Esophagus muscularis mucosa (tissue), 4 donors: ENCODE measurements around the gene ADCY6. TPM values are rescaled to one million over a fixed set of nuclear protein-coding genes. Genes with fewer than 3 reads are reported as not detected.

Experiments used
- DNase-seq: peaks from one replicate; pipeline ENCODE4 v3.0.0-alpha.2; 2017; ENCODE audit errors: extremely low spot score
- H3K27ac ChIP-seq, 4 donors: fragments of 200-600 bp; sonication (generic); replicated peaks in 1 of 4; 1 replicate in 3 of 4; 2 replicates in 1 of 4; pipeline ENCODE4 v1.5.1; 2016 to 2019; ENCODE audit warnings: mild to moderate bottlenecking in 1 of 4
- H3K27me3 ChIP-seq, 4 donors: fragments of 200-600 bp; sonication (generic); one replicate each; pipeline versions ENCODE4 v1.5.1 to v1.6.0; 2016 to 2019
- H3K36me3 ChIP-seq, 4 donors: fragments of 200-600 bp; sonication (generic); one replicate each; pipeline ENCODE4 v1.5.1; 2016 to 2019
- H3K4me1 ChIP-seq, 4 donors: fragments of 200-600 bp; sonication (generic); one replicate each; pipeline ENCODE4 v1.5.1; 2016 to 2019
- H3K4me3 ChIP-seq, 4 donors: fragments of 200-600 bp; sonication (generic); 1 replicate in 2 of 4; 2 replicates in 2 of 4; pipeline ENCODE4 v1.5.1; 2016 to 2019; ENCODE audit warnings: mild to moderate bottlenecking in 4 of 4, moderate library complexity in 1 of 4
- H3K9me3 ChIP-seq, 4 donors: fragments of 200-600 bp; sonication (generic); 1 replicate in 3 of 4; 2 replicates in 1 of 4; pipeline ENCODE4 v1.5.1; 2016 to 2019
- EP300 ChIP-seq: sonication (generic); formaldehyde crosslinking; IDR thresholded peaks from one replicate; pipeline ENCODE4 v1.6.1; 2017; ENCODE audit warnings: antibody characterized with exemption
- POLR2A ChIP-seq: fragments of 450-650 bp; IDR thresholded peaks from one replicate; pipeline ENCODE4 v1.6.1; 2017; ENCODE audit warnings: antibody characterized with exemption, moderate library complexity, mild to moderate bottlenecking, low read depth
- POLR2AphosphoS5 ChIP-seq, 2 donors: sonication (generic); formaldehyde crosslinking; IDR thresholded peaks; one replicate each; pipeline ENCODE4 v1.6.1; 2017; ENCODE audit warnings: antibody characterized with exemption in 2 of 2
- WGBS: methylation state at CpG from one replicate; pipeline ENCODE4 v1.1.5; 2018; 5-methylcytosine and 5-hydroxymethylcytosine counted together
- intact Hi-C: fragments of 100-400 bp; cut with DNase I; formaldehyde crosslinking; loops from one replicate; pipeline ENCODE4 v1.15.1; 2023
- total RNA-seq, 4 donors: library from RNA; depleted of rRNA; stranded (reverse); fragments of >200 nt; gene quantifications; one replicate each; pipeline versions ENCODE4 v1.1.0 to v1.2.1, GENCODE V29; 2016
- TF ChIP-seq, protein P1 (sequence below), 3 experiments: fragments of 200-600 bp in 2 of 3; fragments of 450-650 bp in 1 of 3; sonication (generic) in 2 of 3; IDR thresholded peaks; one replicate each; pipeline ENCODE4 v1.5.1; 2017 to 2019; ENCODE audit warnings: antibody characterized with exemption in 3 of 3, mild to moderate bottlenecking in 2 of 3, moderate library complexity in 1 of 3

Gene ADCY6
- total RNA-seq, 4 donors from 2014 or later, result 17.9 to 35.5 (median 24.0) TPM

DNA sequence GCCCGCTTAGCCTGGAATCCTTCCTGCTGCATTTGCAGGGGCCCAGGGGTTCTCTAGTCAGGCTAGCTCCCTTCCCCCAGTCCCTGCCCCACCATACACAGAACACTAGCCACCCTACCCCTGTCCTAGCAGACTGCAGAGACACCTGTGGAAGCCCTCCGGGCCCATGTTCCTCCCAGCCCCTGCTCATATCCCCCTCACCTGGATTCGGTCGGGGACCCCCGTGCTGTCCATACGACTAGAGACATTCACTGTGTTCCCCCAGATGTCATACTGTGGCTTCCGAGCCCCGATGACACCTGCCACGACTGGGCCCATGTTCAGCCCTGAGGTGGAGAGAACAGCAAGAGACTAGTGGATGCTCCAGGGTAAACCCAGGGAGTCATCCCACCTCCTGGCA, 20.2 kb downstream of the ADCY6 start:
- no peaks in the 10 kb centered on the region for H3K27me3 ChIP-seq
- DNase-seq, result no peak
- H3K4me3 ChIP-seq, result no peak overlapping the region
- intact Hi-C loops, result no loop called here
- no peaks in the 10 kb centered on the region for H3K9me3 ChIP-seq
- 82% methylated on average over 4 of the region's 9 CpGs for WGBS
- H3K4me1 ChIP-seq, result peaks cover 0 to 22% (median 12%) of the 10 kb centered on the region in 4 donors
- H3K27ac ChIP-seq, result no peak overlapping the region
- TF ChIP-seq EP300 (no peak), POLR2AphosphoS5 (IDR thresholded peaks at IDR 0.05) (no peak), POLR2A (no peak)
- TF ChIP-seq, protein P1, sequence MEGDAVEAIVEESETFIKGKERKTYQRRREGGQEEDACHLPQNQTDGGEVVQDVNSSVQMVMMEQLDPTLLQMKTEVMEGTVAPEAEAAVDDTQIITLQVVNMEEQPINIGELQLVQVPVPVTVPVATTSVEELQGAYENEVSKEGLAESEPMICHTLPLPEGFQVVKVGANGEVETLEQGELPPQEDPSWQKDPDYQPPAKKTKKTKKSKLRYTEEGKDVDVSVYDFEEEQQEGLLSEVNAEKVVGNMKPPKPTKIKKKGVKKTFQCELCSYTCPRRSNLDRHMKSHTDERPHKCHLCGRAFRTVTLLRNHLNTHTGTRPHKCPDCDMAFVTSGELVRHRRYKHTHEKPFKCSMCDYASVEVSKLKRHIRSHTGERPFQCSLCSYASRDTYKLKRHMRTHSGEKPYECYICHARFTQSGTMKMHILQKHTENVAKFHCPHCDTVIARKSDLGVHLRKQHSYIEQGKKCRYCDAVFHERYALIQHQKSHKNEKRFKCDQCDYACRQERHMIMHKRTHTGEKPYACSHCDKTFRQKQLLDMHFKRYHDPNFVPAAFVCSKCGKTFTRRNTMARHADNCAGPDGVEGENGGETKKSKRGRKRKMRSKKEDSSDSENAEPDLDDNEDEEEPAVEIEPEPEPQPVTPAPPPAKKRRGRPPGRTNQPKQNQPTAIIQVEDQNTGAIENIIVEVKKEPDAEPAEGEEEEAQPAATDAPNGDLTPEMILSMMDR (IDR thresholded peaks at IDR 0.05), result no peak
- peaks cover 23 to 86% (median 79%) of the 10 kb centered on the region in 4 donors for H3K36me3 ChIP-seq

DNA sequence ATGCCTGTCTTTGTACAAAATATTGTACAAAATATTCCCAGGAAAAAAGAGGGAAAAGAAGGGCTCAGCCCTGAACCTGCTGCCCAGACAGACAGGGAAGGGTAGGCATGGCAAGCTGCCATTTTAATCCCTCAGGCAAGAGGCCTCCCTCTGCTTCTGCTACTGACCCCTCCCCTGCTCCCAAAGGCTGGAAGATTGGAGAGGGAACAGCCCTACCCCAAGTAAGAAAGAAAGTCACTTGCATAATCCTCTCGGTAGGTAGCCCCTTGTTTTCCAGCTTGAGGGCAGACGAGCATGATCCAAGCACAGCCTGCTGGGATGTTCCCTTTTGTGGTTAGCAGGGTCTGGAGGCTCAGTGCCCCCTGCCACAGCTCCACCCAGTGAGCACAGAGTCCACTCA, 20.7 kb downstream of the ADCY6 start:
- TF ChIP-seq EP300 (no peak), POLR2A (no peak), POLR2AphosphoS5 (IDR thresholded peaks at IDR 0.05) (no peak)
- TF ChIP-seq, protein P1 (IDR thresholded peaks at IDR 0.05), result no peak
- no peak overlapping the region for H3K27ac ChIP-seq
- intact Hi-C loops, result no loop called here
- H3K4me3 ChIP-seq, result no peak overlapping the region
- H3K9me3 ChIP-seq, result no peaks in the 10 kb centered on the region
- no CpG with 5 or more reads among the region's 2 CpGs for WGBS
- H3K36me3 ChIP-seq, result peaks cover 20 to 80% (median 73%) of the 10 kb centered on the region in 4 donors
- H3K27me3 ChIP-seq, result no peaks in the 10 kb centered on the region
- no peak for DNase-seq
- H3K4me1 ChIP-seq, result peaks cover 0 to 22% (median 12%) of the 10 kb centered on the region in 4 donors

- H3K36me3 ChIP-seq, result peaks cover 19 to 74% (median 66%) of the 10 kb centered on the region in 4 donors
These were observed 21.4 kb downstream of the ADCY6 start for GRCh38 chr12:48767521-48767920.

GRCh38 chr12:48767047-48767446, 21.8 kb downstream of the ADCY6 start:
- 63% methylated on average over 1 of the region's 4 CpGs for WGBS
- intact Hi-C loops, result no loop called here
- H3K36me3 ChIP-seq, result peaks cover 14 to 69% (median 62%) of the 10 kb centered on the region in 4 donors
- peaks cover 0 to 22% (median 12%) of the 10 kb centered on the region in 4 donors for H3K4me1 ChIP-seq
- TF ChIP-seq POLR2AphosphoS5 (IDR thresholded peaks at IDR 0.05) (no peak), POLR2A (no peak), EP300 (no peak)
- TF ChIP-seq, protein P1 (IDR thresholded peaks at IDR 0.05), result no peak
- no peaks in the 10 kb centered on the region for H3K9me3 ChIP-seq
- DNase-seq, result no peak
- H3K27ac ChIP-seq, result no peak overlapping the region
- H3K4me3 ChIP-seq, result no peak overlapping the region
- no peaks in the 10 kb centered on the region for H3K27me3 ChIP-seq

More at GRCh38 chr12:48767521-48767920, 21.4 kb downstream of the ADCY6 start:
- Histone ChIP-seq H3K9me3 (no peaks in the 10 kb centered on the region), H3K4me1 (peaks cover 0 to 22% (median 12%) of the 10 kb centered on the region in 4 donors), H3K27ac (no peak overlapping the region), H3K27me3 (no peaks in the 10 kb centered on the region), H3K4me3 (no peak overlapping the region)
- no peak for DNase-seq
- intact Hi-C loops, result no loop called here
- 97% methylated on average over 3 of the region's 6 CpGs for WGBS
- TF ChIP-seq, protein P1 (IDR thresholded peaks at IDR 0.05), result no peak
- TF ChIP-seq POLR2A, result no peak
- no peak for TF ChIP-seq POLR2AphosphoS5 (IDR thresholded peaks at IDR 0.05)
- no peak for TF ChIP-seq EP300

GRCh38 chr12:48765753-48766162, 23.1 kb downstream of the ADCY6 start:
- 61% methylated on average over 5 of the region's 5 CpGs for WGBS
- Histone ChIP-seq H3K27me3 (no peaks in the 10 kb centered on the region), H3K9me3 (no peaks in the 10 kb centered on the region), H3K36me3 (peaks cover 3 to 56% (median 49%) of the 10 kb centered on the region in 4 donors), H3K27ac (no peak overlapping the region), H3K4me3 (no peak overlapping the region), H3K4me1 (peaks cover 0 to 22% (median 12%) of the 10 kb centered on the region in 4 donors)
- TF ChIP-seq POLR2AphosphoS5 (IDR thresholded peaks at IDR 0.05), result no peak
- TF ChIP-seq EP300, result no peak
- TF ChIP-seq, protein P1 (IDR thresholded peaks at IDR 0.05), result no peak
- no peak for TF ChIP-seq POLR2A
- no peak for DNase-seq
- intact Hi-C loops, result no loop called here
